Natural killer cell (primary cell): ENCODE data around the gene MAN1A1. TPM values are rescaled to one million over a fixed set of nuclear protein-coding genes. Genes with fewer than 3 reads are reported as not detected.

ENCODE experiments used
- ATAC-seq, 3 donors: fragments of 150-1000 bp in 2 of 3; fragments of 200-7000 bp in 1 of 3; cut with Tn5 transposase; 1 replicate in 1 of 3; 2 replicates in 2 of 3; pipeline ENCODE4 v1.10.0; 2021; ENCODE audit warnings: mild to moderate bottlenecking in 2 of 3, moderate library complexity in 2 of 3
- DNase-seq, 2 donors: peaks; one replicate each; pipeline versions ENCODE4 v3.0.0 to v3.0.0-alpha.2; 2013 to 2021; ENCODE audit warnings: mixed read lengths in 1 of 2
- H3K27ac ChIP-seq: one replicate; pipeline ENCODE4 v1.5.1; 2013; ENCODE audit warnings: mild to moderate bottlenecking, low read length
- H3K27me3 ChIP-seq: one replicate; pipeline ENCODE4 v1.6.1; 2013; ENCODE audit warnings: low read length; ENCODE audit not compliant: control insufficient read depth, insufficient read depth
- H3K36me3 ChIP-seq: one replicate; pipeline ENCODE4 v1.6.1; 2013; ENCODE audit warnings: low read length; ENCODE audit not compliant: control insufficient read depth, insufficient read depth
- H3K4me1 ChIP-seq: one replicate; pipeline ENCODE4 v1.6.1; 2013; ENCODE audit warnings: low read length; ENCODE audit not compliant: control insufficient read depth, insufficient read depth
- H3K4me3 ChIP-seq: one replicate; pipeline ENCODE4 v1.5.1; 2013; ENCODE audit warnings: low read length
- H3K9me3 ChIP-seq: one replicate; pipeline ENCODE4 v1.6.1; 2013; ENCODE audit warnings: low read length; ENCODE audit not compliant: control insufficient read depth, insufficient read depth
- H3K27ac Mint-ChIP-seq, 2 donors: one replicate each; pipeline ENCODE4 v1.8.0; 2022; ENCODE audit warnings: mild to moderate bottlenecking in 2 of 2, mixed read lengths in 2 of 2, moderate library complexity in 1 of 2
- H3K27me3 Mint-ChIP-seq, 2 donors: one replicate each; pipeline ENCODE4 v1.8.0; 2022; ENCODE audit warnings: low read depth in 2 of 2, mixed read lengths in 2 of 2
- H3K36me3 Mint-ChIP-seq: one replicate; pipeline ENCODE4 v1.8.0; 2022; ENCODE audit warnings: mixed read lengths
- H3K4me1 Mint-ChIP-seq, 2 donors: one replicate each; pipeline ENCODE4 v1.8.0; 2022; ENCODE audit warnings: mixed read lengths in 2 of 2
- H3K4me3 Mint-ChIP-seq: one replicate; pipeline ENCODE4 v1.8.0; 2022; ENCODE audit warnings: mild to moderate bottlenecking, moderate library complexity, mixed read lengths
- H3K9me3 Mint-ChIP-seq, 2 donors: one replicate each; pipeline ENCODE4 v1.8.0; 2022; ENCODE audit warnings: mixed read lengths in 2 of 2
- CTCF ChIP-seq: fragments of 200-600 bp; IDR thresholded peaks from one replicate; pipeline ENCODE4 v1.8.0; 2022; ENCODE audit warnings: antibody characterized with exemption
- WGBS: methylation state at CpG from one replicate; pipeline ENCODE4 v1.1.7; 2013; ENCODE audit warnings: missing lambda C conversion rate; ENCODE audit not compliant: insufficient coverage; 5-methylcytosine and 5-hydroxymethylcytosine counted together
- intact Hi-C: fragments of 100-400 bp; cut with micrococcal nuclease; formaldehyde crosslinking; loops from one replicate; pipeline ENCODE4 v1.14.2; 2022
- total RNA-seq, 4 donors: library from RNA; stranded (reverse); fragments of 120-200 nt in 1 of 4; gene quantifications; one replicate each; pipeline versions ENCODE4 v1.2.3 to v1.2.4, GENCODE V29; 2013 to 2022

The MAN1A1 gene
- total RNA-seq, 3 donors from 2014 or later (not counting 1 experiment from before 2014, with no cell fraction given): 45.6 to 54.6 (median 53.6) TPM

- H3K9me3 Mint-ChIP-seq: no peaks in the 10 kb centered on the region
- no peak overlapping the region for H3K4me3 ChIP-seq
- H3K4me3 Mint-ChIP-seq: no peak overlapping the region
- 100% methylated on average over 2 of the region's 2 CpGs for WGBS
- H3K4me1 ChIP-seq: no peaks in the 10 kb centered on the region
- H3K4me1 Mint-ChIP-seq: peaks cover 30 to 32% of the 10 kb centered on the region in 2 donors
- no peak for DNase-seq
- H3K36me3 ChIP-seq: peaks cover 20% of the 10 kb centered on the region
- peaks cover 7% of the 10 kb centered on the region for H3K36me3 Mint-ChIP-seq
- H3K9me3 ChIP-seq: no peaks in the 10 kb centered on the region
- H3K27ac ChIP-seq: no peak overlapping the region
- no peak for TF ChIP-seq CTCF
- no peaks in the 10 kb centered on the region for H3K27me3 Mint-ChIP-seq
- intact Hi-C loops: no loop called here
- H3K27me3 ChIP-seq: no peaks in the 10 kb centered on the region
- ATAC-seq: no peak
- H3K27ac Mint-ChIP-seq: no peak overlapping the region
Measured at GRCh38 chr6:119207327-119207726, 142.2 kb downstream of the MAN1A1 start.

- Mint-ChIP-seq H3K27me3 (no peaks in the 10 kb centered on the region), H3K27ac (no peak overlapping the region), H3K4me1 (peaks cover 30 to 34% of the 10 kb centered on the region in 2 donors), H3K9me3 (no peaks in the 10 kb centered on the region), H3K4me3 (no peak overlapping the region), H3K36me3 (peaks cover 7% of the 10 kb centered on the region)
- peaks cover 22% of the 10 kb centered on the region for H3K36me3 ChIP-seq
- no peaks in the 10 kb centered on the region for H3K27me3 ChIP-seq
- intact Hi-C loops: no loop called here
- no peaks in the 10 kb centered on the region for H3K4me1 ChIP-seq
- H3K9me3 ChIP-seq: no peaks in the 10 kb centered on the region
- TF ChIP-seq CTCF: no peak
- no peak overlapping the region for H3K4me3 ChIP-seq
- no peak for ATAC-seq
- DNase-seq: no peak
- 74% methylated on average over 6 of the region's 7 CpGs for WGBS
- no peak overlapping the region for H3K27ac ChIP-seq
Measured at GRCh38 chr6:119205911-119206618, 143.5 kb downstream of the MAN1A1 start.

GRCh38 chr6:119204719-119205118, 144.8 kb downstream of the MAN1A1 start:
- ATAC-seq (no peak), DNase-seq (no peak)
- H3K4me1 Mint-ChIP-seq: peaks cover 25 to 31% of the 10 kb centered on the region in 2 donors
- peaks cover 7% of the 10 kb centered on the region for H3K36me3 Mint-ChIP-seq
- 95% methylated on average over 3 of the region's 3 CpGs for WGBS
- H3K36me3 ChIP-seq: peaks cover 27% of the 10 kb centered on the region
- TF ChIP-seq CTCF: no peak
- H3K27me3 ChIP-seq: no peaks in the 10 kb centered on the region
- H3K9me3 ChIP-seq: no peaks in the 10 kb centered on the region
- H3K27ac ChIP-seq: no peak overlapping the region
- peak overlapping the region in 1 of 2 donors; percentile 43 for H3K27ac Mint-ChIP-seq
- no peaks in the 10 kb centered on the region for H3K27me3 Mint-ChIP-seq
- no peaks in the 10 kb centered on the region for H3K9me3 Mint-ChIP-seq
- intact Hi-C loops: no loop called here
- H3K4me1 ChIP-seq: no peaks in the 10 kb centered on the region
- H3K4me3 Mint-ChIP-seq: no peak overlapping the region
- no peak overlapping the region for H3K4me3 ChIP-seq

- Mint-ChIP-seq H3K4me1 (peaks cover 18 to 34% of the 10 kb centered on the region in 2 donors), H3K36me3 (peaks cover 7% of the 10 kb centered on the region), H3K9me3 (no peaks in the 10 kb centered on the region), H3K27ac (no peak overlapping the region), H3K4me3 (no peak overlapping the region), H3K27me3 (no peaks in the 10 kb centered on the region)
- 95% methylated on average over 1 of the region's 1 CpG for WGBS
- ATAC-seq (no peak), DNase-seq (no peak)
- H3K27me3 ChIP-seq: no peaks in the 10 kb centered on the region
- no peak overlapping the region for H3K27ac ChIP-seq
- no peak overlapping the region for H3K4me3 ChIP-seq
- H3K36me3 ChIP-seq: peaks cover 30% of the 10 kb centered on the region
- TF ChIP-seq CTCF: no peak
- no peaks in the 10 kb centered on the region for H3K9me3 ChIP-seq
- H3K4me1 ChIP-seq: no peaks in the 10 kb centered on the region
- intact Hi-C loops: no loop called here
Measured at GRCh38 chr6:119201480-119201879, 148.1 kb downstream of the MAN1A1 start.
